Measurements from ENCODE around the gene PDS5A. TPM values are rescaled to one million over a fixed set of nuclear protein-coding genes. Genes with fewer than 3 reads are reported as not detected.

Gene PDS5A
- total RNA-seq, 1 experiment from 2014 or later: 98.3 TPM

DNA sequence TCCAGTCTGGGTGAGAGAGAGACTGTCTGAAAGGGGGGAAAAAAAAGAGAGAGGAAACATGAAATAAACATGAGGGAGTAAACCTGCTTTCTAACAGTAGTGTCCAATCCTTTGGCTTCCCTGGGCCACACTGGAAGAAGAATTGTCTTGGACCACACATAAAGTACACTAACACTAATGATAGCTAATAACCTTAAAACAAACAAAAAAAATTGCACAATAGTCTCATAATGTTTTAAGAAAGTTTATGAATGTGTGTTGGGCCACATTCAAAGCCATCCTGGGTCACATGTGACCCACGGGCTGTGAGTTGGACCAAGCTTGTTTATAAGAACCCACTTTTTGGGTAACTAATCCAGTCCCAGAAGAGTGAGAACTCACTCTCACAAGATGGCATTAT is 30.3 kb downstream of the PDS5A start:
- ChIA-PET RAD21 (ENCODE audit: low non-redundant PET in 1 of 2, low total read pairs in 2 of 2, uncharacterized antibody in 2 of 2, unreplicated experiment in 2 of 2) (no interaction called here), CTCF (no interaction called here), POLR2A (interaction anchor here (0.7 kb wide), 1 partner anchor 992 kb away, joined by 3 read pairs; no protein-coding TSS in a partner anchor)
- TF ChIP-seq SP1 (IDR thresholded peaks at IDR 0.05; ENCODE audit: low read depth) (no peak), SIN3A (IDR thresholded peaks at IDR 0.05; ENCODE audit: low read depth) (no peak), ELF1 (IDR thresholded peaks at IDR 0.05; ENCODE audit: borderline replicate concordance, low read depth) (no peak), YY1 (IDR thresholded peaks at IDR 0.05; ENCODE audit: extremely low read depth, insufficient replicate concordance, low read depth, low read length) (no peak), ZBTB33 (IDR thresholded peaks at IDR 0.05; ENCODE audit: extremely low read depth, insufficient replicate concordance, low read length) (no peak), JUND (IDR thresholded peaks at IDR 0.05) (no peak), EGR1 (IDR thresholded peaks at IDR 0.05; ENCODE audit: low read depth) (no peak), CEBPB (IDR thresholded peaks at IDR 0.05; ENCODE audit: low read depth) (no peak), SRF (IDR thresholded peaks at IDR 0.05; ENCODE audit: low read depth) (no peak), CTCF (IDR thresholded peaks at IDR 0.05 in 2 of 3, conservative IDR thresholded peaks at IDR 0.05 in 1 of 3; ENCODE audit: borderline replicate concordance in 1 of 3, insufficient read depth in 1 of 3, low read depth in 2 of 3, low read length in 2 of 3) (no peak), EZH2 (IDR thresholded peaks at IDR 0.05) (no peak), ZNF274 (IDR thresholded peaks at IDR 0.05; ENCODE audit: low read depth, low read length) (no peak), TCF7L2 (IDR thresholded peaks at IDR 0.05; ENCODE audit: borderline replicate concordance, extremely low read depth, insufficient read depth, insufficient read length) (no peak), FOSL1 (IDR thresholded peaks at IDR 0.05; ENCODE audit: low read depth) (no peak), CBX3 (IDR thresholded peaks at IDR 0.05; ENCODE audit: low read depth) (no peak), RAD21 (IDR thresholded peaks at IDR 0.05; ENCODE audit: low read depth) (no peak), POLR2AphosphoS5 (IDR thresholded peaks at IDR 0.05; ENCODE audit: low read depth, low read length) (no peak), POLR2A (IDR thresholded peaks at IDR 0.05; ENCODE audit: borderline replicate concordance, extremely low read depth, insufficient read depth, insufficient read length) (no peak)
- TF ChIP-seq, protein P1, sequence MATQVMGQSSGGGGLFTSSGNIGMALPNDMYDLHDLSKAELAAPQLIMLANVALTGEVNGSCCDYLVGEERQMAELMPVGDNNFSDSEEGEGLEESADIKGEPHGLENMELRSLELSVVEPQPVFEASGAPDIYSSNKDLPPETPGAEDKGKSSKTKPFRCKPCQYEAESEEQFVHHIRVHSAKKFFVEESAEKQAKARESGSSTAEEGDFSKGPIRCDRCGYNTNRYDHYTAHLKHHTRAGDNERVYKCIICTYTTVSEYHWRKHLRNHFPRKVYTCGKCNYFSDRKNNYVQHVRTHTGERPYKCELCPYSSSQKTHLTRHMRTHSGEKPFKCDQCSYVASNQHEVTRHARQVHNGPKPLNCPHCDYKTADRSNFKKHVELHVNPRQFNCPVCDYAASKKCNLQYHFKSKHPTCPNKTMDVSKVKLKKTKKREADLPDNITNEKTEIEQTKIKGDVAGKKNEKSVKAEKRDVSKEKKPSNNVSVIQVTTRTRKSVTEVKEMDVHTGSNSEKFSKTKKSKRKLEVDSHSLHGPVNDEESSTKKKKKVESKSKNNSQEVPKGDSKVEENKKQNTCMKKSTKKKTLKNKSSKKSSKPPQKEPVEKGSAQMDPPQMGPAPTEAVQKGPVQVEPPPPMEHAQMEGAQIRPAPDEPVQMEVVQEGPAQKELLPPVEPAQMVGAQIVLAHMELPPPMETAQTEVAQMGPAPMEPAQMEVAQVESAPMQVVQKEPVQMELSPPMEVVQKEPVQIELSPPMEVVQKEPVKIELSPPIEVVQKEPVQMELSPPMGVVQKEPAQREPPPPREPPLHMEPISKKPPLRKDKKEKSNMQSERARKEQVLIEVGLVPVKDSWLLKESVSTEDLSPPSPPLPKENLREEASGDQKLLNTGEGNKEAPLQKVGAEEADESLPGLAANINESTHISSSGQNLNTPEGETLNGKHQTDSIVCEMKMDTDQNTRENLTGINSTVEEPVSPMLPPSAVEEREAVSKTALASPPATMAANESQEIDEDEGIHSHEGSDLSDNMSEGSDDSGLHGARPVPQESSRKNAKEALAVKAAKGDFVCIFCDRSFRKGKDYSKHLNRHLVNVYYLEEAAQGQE (IDR thresholded peaks at IDR 0.05; ENCODE audit: low read depth): no peak
- TF ChIP-seq, protein P2, sequence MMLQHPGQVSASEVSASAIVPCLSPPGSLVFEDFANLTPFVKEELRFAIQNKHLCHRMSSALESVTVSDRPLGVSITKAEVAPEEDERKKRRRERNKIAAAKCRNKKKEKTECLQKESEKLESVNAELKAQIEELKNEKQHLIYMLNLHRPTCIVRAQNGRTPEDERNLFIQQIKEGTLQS (IDR thresholded peaks at IDR 0.05): no peak
- Histone ChIP-seq H3K9me2 (ENCODE audit: insufficient read depth) (no peaks in the 10 kb centered on the region), H4K20me1 (ENCODE audit: insufficient read depth) (peaks cover 20% of the 10 kb centered on the region), H3K4me1 (ENCODE audit: control insufficient read depth in 1 of 2, insufficient read depth in 2 of 2, low read length in 2 of 2) (peaks cover 0 to 4% of the 10 kb centered on the region in 2 experiments; a peak in 2 of 4 replicates), H2AFZ (ENCODE audit: low read depth, low read length, poor library complexity, severe bottlenecking) (no peak overlapping the region), H3K36me3 (ENCODE audit: control insufficient read depth in 1 of 2, insufficient read depth in 2 of 2, low read length in 2 of 2) (no peaks in the 10 kb centered on the region), H3K27me3 (ENCODE audit: insufficient read depth, low read length) (no peaks in the 10 kb centered on the region), H3K4me3 (replicated peaks in 1 of 2; ENCODE audit: low read depth in 1 of 2, low read length in 2 of 2) (no peak overlapping the region), H3K4me2 (ENCODE audit: low read length) (no peak overlapping the region), H3K79me2 (ENCODE audit: insufficient read depth, low read length) (peaks cover 99% of the 10 kb centered on the region), H3K27ac (ENCODE audit: low read depth, low read length) (no peak overlapping the region), H3K9me3 (ENCODE audit: control insufficient read depth in 1 of 2, insufficient read depth in 1 of 2, low read depth in 1 of 2, low read length in 2 of 2) (no peaks in the 10 kb centered on the region), H3K9ac (ENCODE audit: low read length) (no peak overlapping the region)
- no peak for ATAC-seq
- no peak for DNase-seq (ENCODE audit: low read depth, low spot score)
- BruUV-seq (replicated peaks): no TSS peak
- intact Hi-C loops (cut with micrococcal nuclease): no loop called here

Measured in HCT116 (cell line).